ENCODE results near the gene ELOVL2.
A peak's percentile ranks its signal among the peaks of the same experiment; 100 is the strongest.

The ELOVL2 gene

DNA sequence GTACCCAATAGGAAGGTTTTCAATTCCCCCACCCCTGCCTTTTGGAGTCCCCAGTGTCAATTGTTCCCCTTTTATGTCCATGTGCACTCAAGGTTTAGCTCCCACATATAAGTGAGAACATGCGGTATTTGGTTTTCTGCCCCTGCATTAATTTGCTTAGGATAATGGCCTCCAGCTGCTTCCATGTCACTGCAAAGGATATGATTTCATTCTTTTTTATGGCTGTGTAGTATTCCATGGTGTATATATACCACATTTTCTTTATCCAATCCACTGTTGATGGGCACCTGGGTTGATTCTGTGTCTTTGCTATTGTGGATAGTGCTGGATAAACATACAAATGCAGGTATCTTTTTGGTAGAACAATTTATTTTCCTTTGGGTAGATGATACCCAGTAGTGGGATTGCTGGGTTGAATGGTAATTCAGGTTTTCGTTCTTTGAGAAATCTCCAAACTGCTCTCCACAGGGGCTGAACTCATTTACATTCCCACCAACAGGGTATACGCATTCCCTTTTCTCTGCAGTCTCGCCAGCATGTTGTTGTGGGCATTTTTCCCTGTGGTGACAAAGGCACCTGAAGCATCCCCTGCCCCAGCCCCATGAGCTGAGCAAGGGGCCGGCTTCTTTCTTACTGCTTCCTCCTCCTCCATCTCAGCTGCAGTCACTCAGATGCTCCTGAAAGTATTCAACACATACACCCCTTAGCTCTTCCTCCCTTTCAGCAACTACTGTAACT, 66.7 kb downstream of the ELOVL2 start:
- DNase-seq, result no peak

DNA sequence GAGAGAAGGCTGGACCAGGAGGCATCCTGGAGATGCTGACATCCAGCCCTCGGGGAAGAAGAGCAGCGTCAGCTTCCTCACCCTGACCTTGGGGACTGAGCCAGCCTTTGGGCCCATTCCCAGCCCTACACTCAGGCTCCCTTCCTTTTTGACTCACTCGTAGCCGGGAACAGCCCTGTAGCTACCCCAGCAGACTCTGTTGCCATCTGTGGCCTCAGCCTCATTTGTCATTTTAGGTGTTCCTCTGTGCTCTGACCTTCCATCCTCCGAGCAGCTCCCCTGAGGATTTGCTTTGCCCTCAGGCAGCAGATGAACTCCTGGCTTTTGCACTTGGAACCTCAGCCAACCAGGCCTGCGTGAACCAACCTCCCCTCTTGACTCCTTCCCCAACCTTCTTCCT, 67.5 kb downstream of the ELOVL2 start:
- DNase-seq, result no peak

DNA sequence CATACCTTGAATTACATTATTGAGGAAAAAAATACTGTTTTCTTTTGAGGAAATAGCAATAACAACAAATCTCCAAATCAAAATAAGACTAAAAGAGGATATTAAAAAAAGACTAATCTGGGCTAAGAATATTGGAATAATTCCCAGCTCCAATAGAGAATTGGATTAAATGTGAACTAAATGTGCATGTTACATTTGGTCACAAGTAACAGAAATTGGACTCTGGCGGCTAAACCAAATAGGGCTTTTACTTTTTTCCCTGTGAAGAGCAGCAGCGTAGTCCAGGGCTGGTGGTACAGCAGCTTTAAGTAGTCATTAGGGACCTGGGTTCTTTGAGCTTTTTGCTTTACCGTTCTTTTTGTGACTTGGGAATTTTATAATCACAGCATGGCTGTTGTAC, 71.9 kb downstream of the ELOVL2 start:
- DNase-seq, result no peak

GRCh38 chr6:10970731-10971130, 73.4 kb downstream of the ELOVL2 start:
- no peak for DNase-seq

DNA sequence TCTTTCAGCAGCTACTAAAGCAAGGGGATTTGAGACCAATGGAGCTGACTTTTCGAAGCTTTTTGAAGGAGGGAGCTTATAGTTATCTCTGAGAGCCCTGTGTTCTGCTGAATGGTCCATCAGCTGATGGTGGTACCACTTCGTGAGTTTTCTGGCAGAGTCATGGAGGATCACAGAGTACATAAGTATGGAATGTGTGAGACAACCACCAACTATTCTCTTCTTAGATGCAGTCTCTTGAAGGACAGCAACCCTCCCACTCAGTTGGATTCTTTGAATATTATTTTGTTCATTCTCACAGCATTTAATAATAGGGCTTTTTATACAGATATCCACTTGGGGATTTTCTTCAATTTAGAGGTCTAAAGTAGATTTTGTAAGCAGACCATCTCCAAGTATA, 75.3 kb downstream of the ELOVL2 start:
- DNase-seq, result no peak

DNA sequence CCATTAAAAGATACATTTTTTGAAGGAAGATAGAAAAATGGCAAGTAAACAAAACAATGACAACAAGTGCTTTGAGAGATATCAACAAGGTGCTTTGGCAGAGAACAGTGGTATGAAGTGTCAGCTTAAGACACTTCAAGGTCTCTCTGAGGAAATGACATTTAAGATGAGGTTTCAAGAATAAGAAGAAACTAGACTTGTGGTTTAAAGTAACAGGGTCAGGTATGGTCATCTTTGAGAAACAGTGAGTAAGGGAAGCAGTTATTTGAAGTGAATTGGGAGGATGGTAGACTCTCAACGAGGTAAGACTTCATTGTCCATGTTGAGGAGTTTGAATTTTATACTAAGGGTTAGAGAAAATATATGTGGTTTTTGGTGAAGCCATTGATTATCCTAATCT, 79.4 kb downstream of the ELOVL2 start:
- no peak for DNase-seq

DNA sequence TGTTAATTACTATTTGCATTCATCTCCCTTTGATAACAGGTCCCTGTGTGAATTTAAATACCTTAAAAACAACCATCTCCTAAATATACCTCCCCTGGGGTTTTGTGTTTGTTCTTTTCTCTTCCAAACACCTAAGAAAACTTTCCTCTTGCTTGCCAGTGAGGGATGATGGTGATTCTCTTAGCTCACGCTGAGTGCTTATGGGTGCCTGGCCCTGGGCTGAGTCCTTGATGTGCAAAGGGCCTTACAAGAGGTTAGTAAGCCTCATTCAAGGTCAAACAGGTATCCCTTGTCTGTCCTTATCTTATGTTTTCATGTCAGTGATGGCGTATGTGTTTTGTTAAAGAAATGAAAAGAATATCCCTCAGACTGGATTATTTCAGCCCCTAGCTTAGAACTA, 81.0 kb downstream of the ELOVL2 start:
- DNase-seq, result no peak

- no peak for DNase-seq
These were observed 81.4 kb downstream of the ELOVL2 start for GRCh38 chr6:10962673-10963072.

DNA sequence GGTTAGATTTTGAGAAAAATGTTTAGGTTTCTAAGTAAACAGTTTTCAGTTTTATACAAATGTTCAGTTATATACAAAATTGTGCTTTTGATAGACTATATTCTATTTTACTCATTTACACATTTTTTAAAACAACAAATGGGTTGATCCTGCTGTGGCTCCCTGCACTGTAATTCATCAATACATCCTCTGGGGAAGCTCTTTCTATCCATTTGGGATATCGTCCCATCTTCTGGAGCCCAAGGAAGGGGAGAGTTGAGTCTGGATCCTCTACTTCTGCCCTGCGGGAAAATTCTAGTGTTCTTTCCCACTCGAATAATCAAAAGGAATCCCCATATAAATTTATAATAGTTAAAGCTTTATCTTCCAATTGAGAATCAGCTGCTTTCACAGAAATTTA, 82.3 kb downstream of the ELOVL2 start:
- DNase-seq, result no peak

GRCh38 chr6:10960171-10960570, 83.9 kb downstream of the ELOVL2 start:
- no peak for DNase-seq

- DNase-seq, result no peak
These were observed 86.7 kb downstream of the ELOVL2 start for GRCh38 chr6:10957414-10957886.

GRCh38 chr6:10956776-10957175, 87.3 kb downstream of the ELOVL2 start:
- DNase-seq, result no peak

DNA sequence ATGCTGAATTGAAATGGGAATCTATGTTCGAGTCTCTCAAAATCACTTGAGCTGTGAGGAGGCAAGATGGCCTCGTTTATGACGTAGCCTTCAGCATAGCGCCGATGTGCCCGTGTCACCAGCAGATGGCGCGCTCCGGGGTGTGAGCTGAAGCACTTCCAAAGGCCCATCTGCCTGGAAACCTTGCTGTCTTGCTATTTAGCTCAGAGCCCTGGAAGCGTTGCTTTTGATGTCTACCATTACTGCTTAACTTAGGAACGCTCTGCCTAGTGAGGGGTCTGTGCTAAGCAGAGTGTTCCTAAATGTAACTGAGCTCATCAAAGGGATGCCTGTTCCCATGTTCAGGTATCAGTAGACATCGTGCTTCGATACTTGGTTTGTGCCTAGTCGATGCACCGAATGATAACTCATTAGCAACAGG, 89.5 kb downstream of the ELOVL2 start:
- peak; percentile 60 for DNase-seq

GRCh38 chr6:10951675-10952282, 92.3 kb downstream of the ELOVL2 start:
- DNase-seq, result peak; percentile 7

GRCh38 chr6:10949579-10950490, 94.3 kb downstream of the ELOVL2 start:
- no peak for DNase-seq

- DNase-seq, result no peak
These were observed 96.1 kb downstream of the ELOVL2 start for GRCh38 chr6:10947966-10948365.

DNA sequence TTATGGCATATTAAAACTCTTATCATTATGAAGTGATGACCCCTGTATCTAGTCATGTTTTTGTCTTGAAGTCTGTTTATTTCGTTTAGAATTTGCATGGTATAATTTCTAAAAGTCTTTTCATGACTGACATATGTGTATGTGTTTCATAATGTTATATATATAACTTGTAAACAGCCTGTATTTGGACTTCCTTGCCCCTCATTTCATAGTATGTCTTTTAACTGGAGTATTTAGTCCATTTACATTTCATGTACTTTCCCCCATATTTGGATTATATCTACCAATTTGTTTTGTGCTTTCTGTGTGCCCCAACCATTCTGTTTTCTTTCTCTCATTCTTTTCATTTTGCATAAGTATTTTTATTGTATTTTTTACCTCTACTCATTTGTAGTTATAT, 98.3 kb downstream of the ELOVL2 start:
- no peak for DNase-seq

GRCh38 chr6:10939840-10940239, 104.3 kb downstream of the ELOVL2 start:
- DNase-seq, result no peak

GRCh38 chr6:10933126-10933525, 111.0 kb downstream of the ELOVL2 start:
- no peak for DNase-seq

Data from NCI-H526 treated with DMSO at 0.1 percent for 48 hours (cell line).